K562 (cell line): ENCODE measurements around the gene FCSK. TPM values are rescaled to one million over a fixed set of nuclear protein-coding genes. Genes with fewer than 3 reads are reported as not detected.

Experiments used
- ATAC-seq: fragments of 200-7000 bp; cut with Tn5 transposase; 3 replicates; pipeline ENCODE4 v1.9.1; 2020; ENCODE audit warnings: moderate library complexity
- BruUV-seq: library from RNA; stranded (reverse); fragments of 400-500 nt; replicated peaks from 2 replicates; lab custom pipeline; 2021; lab: Mats Ljungman, UMichigan
- CTCF ChIA-PET: fragments of 300-600 bp; formaldehyde crosslinking; extraction: SDS; loops from one replicate; lab custom pipeline; 2021; ENCODE audit warnings: low intra/inter-chr PET ratio; lab: Yijun Ruan, JAX
- POLR2A ChIA-PET: fragments of 300-600, 350-650 bp; sonication (Branson Sonifier 250); formaldehyde crosslinking; extraction: SDS; loops from one replicate; lab custom pipeline; 2021; ENCODE audit warnings: antibody characterized with exemption, inconsistent platforms; lab: Yijun Ruan, JAX
- DNase-seq, 4 experiments: peaks; one replicate each; pipeline versions ENCODE4 v3.0.0 to v3.0.0-alpha.2; 2011 to 2018; ENCODE audit warnings: low spot score in 3 of 4, mixed read lengths in 3 of 4; ENCODE audit errors: extremely low read depth in 1 of 4
- FAIRE-seq: peaks from 2 replicates; lab custom pipeline; 2011; peaks lifted over from hg19 to GRCh38; lab: Jason Lieb, UNC
- H2AFZ ChIP-seq: 2 replicates; pipeline ENCODE4 v1.6.0; 2011; ENCODE audit warnings: low read depth, low read length, control low read depth, inconsistent platforms
- H3K27ac ChIP-seq: fragments of 200-600 bp; 3 replicates; pipeline ENCODE4 v1.8.0; 2011; ENCODE audit warnings: low read depth, mild to moderate bottlenecking, control low read depth, inconsistent platforms, low read length, moderate library complexity, mixed read lengths; ENCODE audit errors: extremely low read depth
- H3K27me3 ChIP-seq, 2 experiments: fragments of 300-600 bp in 1 of 2; 2 replicates in 1 of 2; 3 replicates in 1 of 2; pipeline versions ENCODE4 v1.6.0 to v1.8.0; 2011; ENCODE audit warnings: inconsistent platforms in 2 of 2, low read length in 2 of 2, mild to moderate bottlenecking in 1 of 2, mixed read lengths in 1 of 2, moderate library complexity in 1 of 2; ENCODE audit not compliant: control insufficient read depth in 2 of 2, insufficient read depth in 2 of 2
- H3K36me3 ChIP-seq: fragments of 300-600 bp; 3 replicates; pipeline ENCODE4 v1.8.0; 2011; ENCODE audit warnings: mild to moderate bottlenecking, low read length, inconsistent platforms; ENCODE audit not compliant: control insufficient read depth, insufficient read depth
- H3K4me1 ChIP-seq, 2 experiments: fragments of 200-600 bp in 1 of 2; replicated peaks in 1 of 2; 2 replicates in 1 of 2; 3 replicates in 1 of 2; pipeline versions ENCODE4 v1.5.1 to v1.8.0; 2011; ENCODE audit warnings: inconsistent platforms in 2 of 2, low read length in 2 of 2, mild to moderate bottlenecking in 1 of 2, mixed read lengths in 1 of 2, moderate library complexity in 1 of 2; ENCODE audit not compliant: control insufficient read depth in 2 of 2, insufficient read depth in 2 of 2
- H3K4me2 ChIP-seq: 2 replicates; pipeline ENCODE4 v1.6.1; 2011; ENCODE audit warnings: low read length, control low read depth, inconsistent platforms, mixed read lengths; ENCODE audit not compliant: insufficient read depth
- H3K4me3 ChIP-seq: fragments of 200-600 bp; sonication (generic), shearing (Covaris generic); 2 replicates; pipeline ENCODE4 v1.5.1; 2016; ENCODE audit warnings: control low read depth, inconsistent platforms
- H3K79me2 ChIP-seq: fragments of 200-600 bp; 3 replicates; pipeline ENCODE4 v1.8.0; 2011; ENCODE audit warnings: low read length, inconsistent platforms; ENCODE audit not compliant: control insufficient read depth, insufficient read depth
- H3K9ac ChIP-seq, 2 experiments: 2 replicates each; pipeline versions ENCODE4 v1.6.0 to v1.6.1; 2011; ENCODE audit warnings: low read depth in 2 of 2, low read length in 2 of 2, control low read depth in 1 of 2, inconsistent platforms in 1 of 2, mild to moderate bottlenecking in 1 of 2, mixed read lengths in 1 of 2; ENCODE audit not compliant: insufficient read depth in 1 of 2
- H3K9me1 ChIP-seq: one replicate; pipeline ENCODE4 v1.6.0; 2011; ENCODE audit warnings: inconsistent platforms, mild to moderate bottlenecking, low read length, moderate library complexity; ENCODE audit not compliant: control insufficient read depth, insufficient read depth
- H3K9me3 ChIP-seq: replicated peaks from 2 replicates; pipeline ENCODE4 v1.5.1; 2011; ENCODE audit warnings: low read depth, low read length, inconsistent platforms; ENCODE audit not compliant: control insufficient read depth, insufficient read depth
- H4K20me1 ChIP-seq: replicated peaks from 2 replicates; pipeline ENCODE4 v1.6.1; 2011; ENCODE audit warnings: low read length, inconsistent platforms, mixed read lengths; ENCODE audit not compliant: control insufficient read depth, insufficient read depth
- CEBPB ChIP-seq: fragments of 450-650 bp; IDR thresholded peaks from 2 replicates; pipeline ENCODE4 v1.6.1; 2016; ENCODE audit warnings: missing genetic modification characterization, missing compliant biosample characterization
- FOXK1 ChIP-seq: sonication (generic); formaldehyde crosslinking; IDR thresholded peaks from 2 replicates; pipeline ENCODE4 v1.8.0; 2022; ENCODE audit warnings: missing genetic modification reagents, mild to moderate bottlenecking, borderline replicate concordance
- JUND ChIP-seq, 2 experiments: IDR thresholded peaks; 2 replicates in 1 of 2; 3 replicates in 1 of 2; pipeline ENCODE4 v1.6.1; 2011; ENCODE audit warnings: borderline replicate concordance in 2 of 2, low read depth in 2 of 2, low read length in 2 of 2, improper control_type of control experiment in 1 of 2, missing biosample characterization in 1 of 2, missing genetic modification characterization in 1 of 2, missing genetic modification reagents in 1 of 2
- RAD21 ChIP-seq, 2 experiments: fragments of 250-450 bp in 1 of 2; fragments of 450-650 bp in 1 of 2; sonication (Bioruptor Pico) in 1 of 2; formaldehyde crosslinking in 1 of 2; IDR thresholded peaks in 1 of 2; conservative IDR thresholded peaks in 1 of 2; 2 replicates each; pipeline versions ENCODE4 v1.4.0 to v1.8.0; 2020 to 2022; ENCODE audit warnings: mild to moderate bottlenecking in 2 of 2, moderate library complexity in 1 of 2
- ZNF146 ChIP-seq: IDR thresholded peaks from one replicate; pipeline ENCODE4 v1.6.1; 2018; ENCODE audit warnings: missing compliant biosample characterization; ENCODE audit not compliant: unreplicated experiment
- ZNF24 ChIP-seq: fragments of 450-650 bp; IDR thresholded peaks from 2 replicates; pipeline ENCODE4 v1.6.1; 2016
- WGBS: fragments of 100-300 bp; shearing (Covaris generic); methylation state at CpG from one replicate; pipeline ENCODE4 v1.1.6; 2016; ENCODE audit warnings: low coverage, mixed read lengths; ENCODE audit not compliant: insufficient coverage; ENCODE audit errors: missing lambda C conversion rate; 5-methylcytosine and 5-hydroxymethylcytosine counted together
- in situ Hi-C: fragments of 300-500 bp; cut with MboI; formaldehyde crosslinking; loops from 4 replicates; pipeline ENCODE4 v1.15.0; 2018; ENCODE audit warnings: inconsistent platforms, mixed read lengths
- intact Hi-C: fragments of 100-400 bp; cut with micrococcal nuclease; formaldehyde crosslinking; loops from 2 replicates; pipeline ENCODE4 v1.14.2; 2022
- polyA plus RNA-seq, 8 experiments: library from polyadenylated mRNA; depleted of rRNA in 4 of 8; stranded (reverse) in 5 of 8; unstranded in 3 of 8; fragments of >200 nt; fragmentation: Nextera tagmentation in 2 of 8; fragmentation: Illumina TruSeq in 1 of 8; extraction: Ambion mirVana in 2 of 8; extraction: Trizol in 1 of 8; gene quantifications; 2 replicates each; pipeline versions ENCODE4 v1.2.1 to v1.2.3, GENCODE V29; 2011 to 2014; ENCODE audit warnings: inconsistent platforms in 1 of 8, missing spikeins in 1 of 8
- total RNA-seq, 7 experiments: library from RNA; depleted of rRNA in 6 of 7; stranded (reverse); fragments of >200 nt in 6 of 7; fragmentation: Illumina TruSeq in 2 of 7; extraction: Trizol in 2 of 7; gene quantifications; 2 replicates each; pipeline versions ENCODE4 v1.2.1 to v1.2.3, GENCODE V29; 2011 to 2021; ENCODE audit warnings: low replicate concordance in 1 of 7
- TF ChIP-seq, protein P1 (sequence below), 3 experiments: IDR thresholded peaks in 2 of 3; conservative IDR thresholded peaks in 1 of 3; 2 replicates each; pipeline ENCODE4 v1.5.1; 2011 to 2012; ENCODE audit warnings: low read length in 3 of 3, mild to moderate bottlenecking in 3 of 3, control low read depth in 2 of 3, improper control_type of control experiment in 1 of 3, inconsistent platforms in 1 of 3, low read depth in 1 of 3, mixed read lengths in 1 of 3, moderate library complexity in 1 of 3; ENCODE audit not compliant: insufficient read depth in 2 of 3

FCSK gene
- total and polyA plus RNA-seq, 9 of the 15 experiments (the other 6 are each of a cell fraction or from before 2014, with no cell fraction given) = 0.92 to 18.6 (median 8.3) TPM

DNA sequence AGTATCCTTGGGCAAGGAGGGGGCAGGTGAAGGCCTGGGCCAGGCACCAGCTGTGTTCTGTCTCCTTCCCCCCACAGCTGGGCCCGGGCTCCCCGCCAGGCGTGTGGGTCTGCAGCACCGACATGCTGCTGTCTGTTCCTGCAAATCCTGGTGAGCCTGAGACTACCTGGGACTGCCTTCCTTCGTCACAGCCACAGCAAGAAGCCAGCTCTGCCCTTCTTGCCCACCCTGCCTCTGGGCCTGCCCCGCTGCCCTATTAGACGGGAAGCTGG is 12.3 kb downstream of the FCSK start:
- Histone ChIP-seq H3K9ac (peak overlapping the region in 1 of 2 experiments; percentile 68; a peak in 2 of 4 replicates), H3K79me2 (no peaks in the 10 kb centered on the region), H3K4me1 (peaks cover 0 to 32% of the 10 kb centered on the region in 2 experiments; a peak in 3 of 5 replicates), H3K36me3 (peaks cover 16% of the 10 kb centered on the region; the same call in 1 of the 3 replicates), H3K9me1 (no peaks in the 10 kb centered on the region), H3K4me3 (no peak overlapping the region), H2AFZ (no peak overlapping the region), H3K27ac (no peak overlapping the region), H3K9me3 (no peaks in the 10 kb centered on the region), H4K20me1 (no peaks in the 10 kb centered on the region; the same call in 1 of the 2 replicates), H3K4me2 (no peak overlapping the region), H3K27me3 (no peaks in the 10 kb centered on the region)
- intact Hi-C loops (no loop called here), in situ Hi-C loops (loop anchor here (10.0 kb wide), 1 partner anchor 72 kb away; no protein-coding TSS in a partner anchor)
- WGBS = 83% methylated on average over 5 of the region's 7 CpGs
- TF ChIP-seq ZNF146 (CRISPR knock-in tag) (no peak), CEBPB (0 out of 2 replicates have a peak, but pooled peaks have one; percentile 2), JUND (IDR thresholded peaks at IDR 0.05; ENCODE audit: borderline replicate concordance, low read depth, low read length) (no peak), JUND (tag; IDR thresholded peaks at IDR 0.05; ENCODE audit: borderline replicate concordance, low read depth, low read length) (no peak)
- ATAC-seq (no peak), FAIRE-seq (no peak), DNase-seq (no peak)
- ChIA-PET CTCF (interaction anchor here (1.7 kb wide), 1 partner anchor 71 kb away, joined by 7 read pairs; no protein-coding TSS in a partner anchor), POLR2A (interaction anchor here (1.2 to 1.9 kb wide), 2 partner anchors 12 to 34 kb away, joined by 5 to 10 read pairs; no protein-coding TSS in a partner anchor)
- BruUV-seq = no TSS peak

DNA sequence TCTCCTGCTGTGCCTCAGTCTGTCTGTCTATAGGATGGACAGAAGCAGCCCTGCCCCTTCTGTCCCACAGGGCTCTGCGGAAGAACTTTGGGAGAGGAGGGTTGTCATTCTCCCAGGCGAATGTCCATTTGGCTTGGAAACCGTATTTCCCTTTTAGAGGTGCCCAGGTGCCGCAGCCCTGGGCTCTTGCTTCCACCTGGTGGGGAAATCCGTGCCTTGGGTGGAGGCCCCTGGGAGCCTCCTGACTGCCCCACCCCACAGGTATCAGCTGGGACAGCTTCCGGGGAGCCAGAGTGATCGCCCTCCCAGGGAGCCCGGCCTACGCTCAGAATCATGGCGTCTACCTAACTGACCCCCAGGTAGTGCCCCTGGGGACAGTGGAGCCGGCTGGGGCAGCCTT is 12.7 kb downstream of the FCSK start:
- Histone ChIP-seq H3K27me3 (no peaks in the 10 kb centered on the region), H3K4me2 (no peak overlapping the region), H3K9me1 (no peaks in the 10 kb centered on the region), H3K36me3 (peaks cover 16% of the 10 kb centered on the region; the same call in 1 of the 3 replicates), H3K9ac (peak overlapping the region in 1 of 2 experiments; percentile 68; a peak in 2 of 4 replicates), H3K4me1 (peaks cover 0 to 32% of the 10 kb centered on the region in 2 experiments; a peak in 3 of 5 replicates), H3K79me2 (no peaks in the 10 kb centered on the region), H4K20me1 (no peaks in the 10 kb centered on the region; the same call in 1 of the 2 replicates), H3K27ac (no peak overlapping the region), H3K4me3 (no peak overlapping the region), H3K9me3 (no peaks in the 10 kb centered on the region), H2AFZ (no peak overlapping the region)
- DNase-seq = no peak
- CTCF ChIA-PET = interaction anchor here (1.7 kb wide), 1 partner anchor 72 kb away, joined by 7 read pairs; no protein-coding TSS in a partner anchor
- 79% methylated on average over 11 of the region's 11 CpGs for WGBS
- POLR2A ChIA-PET = interaction anchor here (1.2 to 1.9 kb wide), 2 partner anchors 12 to 35 kb away, joined by 5 to 10 read pairs; no protein-coding TSS in a partner anchor
- no TSS peak for BruUV-seq
- 0 out of 3 replicates have a peak, but pooled peaks have one; percentile 9 for ATAC-seq
- in situ Hi-C loops (loop anchor here (10.0 kb wide), 1 partner anchor 72 kb away; no protein-coding TSS in a partner anchor), intact Hi-C loops (no loop called here)
- FAIRE-seq = no peak
- TF ChIP-seq RAD21 (CRISPR knock-in tag; conservative IDR thresholded peaks at IDR 0.05 in 1 of 2, IDR thresholded peaks at IDR 0.05 in 1 of 2) = peak in 1 of 2 experiments; percentile 26; a peak in 1 of 4 replicates
- TF ChIP-seq ZNF24 = no peak
- TF ChIP-seq, protein P1, sequence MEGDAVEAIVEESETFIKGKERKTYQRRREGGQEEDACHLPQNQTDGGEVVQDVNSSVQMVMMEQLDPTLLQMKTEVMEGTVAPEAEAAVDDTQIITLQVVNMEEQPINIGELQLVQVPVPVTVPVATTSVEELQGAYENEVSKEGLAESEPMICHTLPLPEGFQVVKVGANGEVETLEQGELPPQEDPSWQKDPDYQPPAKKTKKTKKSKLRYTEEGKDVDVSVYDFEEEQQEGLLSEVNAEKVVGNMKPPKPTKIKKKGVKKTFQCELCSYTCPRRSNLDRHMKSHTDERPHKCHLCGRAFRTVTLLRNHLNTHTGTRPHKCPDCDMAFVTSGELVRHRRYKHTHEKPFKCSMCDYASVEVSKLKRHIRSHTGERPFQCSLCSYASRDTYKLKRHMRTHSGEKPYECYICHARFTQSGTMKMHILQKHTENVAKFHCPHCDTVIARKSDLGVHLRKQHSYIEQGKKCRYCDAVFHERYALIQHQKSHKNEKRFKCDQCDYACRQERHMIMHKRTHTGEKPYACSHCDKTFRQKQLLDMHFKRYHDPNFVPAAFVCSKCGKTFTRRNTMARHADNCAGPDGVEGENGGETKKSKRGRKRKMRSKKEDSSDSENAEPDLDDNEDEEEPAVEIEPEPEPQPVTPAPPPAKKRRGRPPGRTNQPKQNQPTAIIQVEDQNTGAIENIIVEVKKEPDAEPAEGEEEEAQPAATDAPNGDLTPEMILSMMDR (IDR thresholded peaks at IDR 0.05 in 2 of 3, conservative IDR thresholded peaks at IDR 0.05 in 1 of 3; ENCODE audit: insufficient read depth in 2 of 3, low read depth in 1 of 3, low read length in 3 of 3) = peak in 2 of 3 experiments; percentile 14 to 32; a peak in 2 of 6 replicates
- no peak for TF ChIP-seq FOXK1 (CRISPR knock-in tag)
